ENCODE results near the gene EARS2.

Gene EARS2

GRCh38 chr16:23564575-23565363 is 7.6 kb upstream of the EARS2 start:
- POLR2A ChIA-PET, result interaction anchor here (1.2 kb wide), 1 partner anchor 33 kb away, joined by 3 read pairs; no protein-coding TSS in a partner anchor
- DNase-seq (ENCODE audit: extremely low spot score), result no peak
- CTCF ChIA-PET, result no interaction called here
- TF ChIP-seq SP1 (IDR thresholded peaks at IDR 0.05) (no peak), HDGF (IDR thresholded peaks at IDR 0.05; ENCODE audit: borderline replicate concordance) (no peak), FOXM1 (IDR thresholded peaks at IDR 0.05; ENCODE audit: borderline replicate concordance) (no peak), L3MBTL2 (conservative IDR thresholded peaks at IDR 0.05) (no peak), BHLHE40 (IDR thresholded peaks at IDR 0.05; ENCODE audit: borderline replicate concordance) (no peak), CTBP1 (IDR thresholded peaks at IDR 0.05; ENCODE audit: borderline replicate concordance) (no peak), LEF1 (IDR thresholded peaks at IDR 0.05; ENCODE audit: borderline replicate concordance) (no peak), ZNF384 (IDR thresholded peaks at IDR 0.05) (no peak)

- DNase-seq (ENCODE audit: extremely low spot score), result no peak
- POLR2A ChIA-PET, result no interaction called here
- CTCF ChIA-PET, result no interaction called here
- TF ChIP-seq TARDBP (IDR thresholded peaks at IDR 0.05) (no peak), FOXM1 (IDR thresholded peaks at IDR 0.05; ENCODE audit: borderline replicate concordance) (no peak)
These were observed 6.0 kb upstream of the EARS2 start for GRCh38 chr16:23563186-23563585.

GRCh38 chr16:23562505-23562904 is 5.4 kb upstream of the EARS2 start:
- no peak for TF ChIP-seq PKNOX1 (IDR thresholded peaks at IDR 0.05)
- TF ChIP-seq ZNF384 (IDR thresholded peaks at IDR 0.05), result no peak
- TF ChIP-seq ELF4 (IDR thresholded peaks at IDR 0.05), result no peak
- TF ChIP-seq CTBP1 (IDR thresholded peaks at IDR 0.05; ENCODE audit: borderline replicate concordance), result no peak
- TF ChIP-seq TARDBP (IDR thresholded peaks at IDR 0.05), result no peak
- no peak for TF ChIP-seq FOXA1 (IDR thresholded peaks at IDR 0.05)
- TF ChIP-seq LEF1 (IDR thresholded peaks at IDR 0.05; ENCODE audit: borderline replicate concordance), result no peak
- no peak for TF ChIP-seq FOXM1 (IDR thresholded peaks at IDR 0.05; ENCODE audit: borderline replicate concordance)
- TF ChIP-seq BHLHE40 (IDR thresholded peaks at IDR 0.05; ENCODE audit: borderline replicate concordance), result no peak
- no peak for TF ChIP-seq NFRKB (IDR thresholded peaks at IDR 0.05)
- no peak for TF ChIP-seq FOXK2 (IDR thresholded peaks at IDR 0.05)
- TF ChIP-seq SUZ12 (IDR thresholded peaks at IDR 0.05), result no peak
- no peak for TF ChIP-seq SP1 (IDR thresholded peaks at IDR 0.05)
- ChIA-PET CTCF (interaction anchor here (0.7 kb wide), 1 partner anchor 309 kb away, joined by 4 read pairs; no protein-coding TSS in a partner anchor), POLR2A (no interaction called here)
- DNase-seq (ENCODE audit: extremely low spot score), result no peak

GRCh38 chr16:23561586-23561985 is 4.4 kb upstream of the EARS2 start:
- ChIA-PET CTCF (interaction anchor here (0.7 kb wide), 1 partner anchor 308 kb away, joined by 4 read pairs; no protein-coding TSS in a partner anchor), POLR2A (no interaction called here)
- no peak for DNase-seq (ENCODE audit: extremely low spot score)
- TF ChIP-seq LEF1 (IDR thresholded peaks at IDR 0.05; ENCODE audit: borderline replicate concordance) (no peak), HDGF (IDR thresholded peaks at IDR 0.05; ENCODE audit: borderline replicate concordance) (no peak), NFRKB (IDR thresholded peaks at IDR 0.05) (no peak), FOXM1 (IDR thresholded peaks at IDR 0.05; ENCODE audit: borderline replicate concordance) (no peak), PKNOX1 (IDR thresholded peaks at IDR 0.05) (no peak), ZNF384 (IDR thresholded peaks at IDR 0.05) (peak; percentile 45; the same call in 1 of the 2 replicates), ARNT (IDR thresholded peaks at IDR 0.05) (no peak)

GRCh38 chr16:23557779-23558702 is 891 bp upstream of the EARS2 start:
- peak; percentile 33 for DNase-seq (ENCODE audit: extremely low spot score)
- ChIA-PET POLR2A (interaction anchor here (0.8 to 1.4 kb wide), 12 partner anchors 9 to 105 kb away, joined by 3 to 6 read pairs (median 4); partner anchors contain the start of genes COG7 and NDUFAB1), CTCF (interaction anchor here (0.6 to 1.2 kb wide), 2 partner anchors 27 to 39 kb away, joined by 3 to 4 read pairs; no protein-coding TSS in a partner anchor)
- TF ChIP-seq L3MBTL2 (conservative IDR thresholded peaks at IDR 0.05) (no peak), SP1 (IDR thresholded peaks at IDR 0.05) (no peak), NFRKB (IDR thresholded peaks at IDR 0.05) (no peak), LEF1 (IDR thresholded peaks at IDR 0.05; ENCODE audit: borderline replicate concordance) (no peak), PKNOX1 (IDR thresholded peaks at IDR 0.05) (no peak), TARDBP (IDR thresholded peaks at IDR 0.05) (no peak), HDGF (IDR thresholded peaks at IDR 0.05; ENCODE audit: borderline replicate concordance) (no peak), FOXM1 (IDR thresholded peaks at IDR 0.05; ENCODE audit: borderline replicate concordance) (no peak), FOXA1 (IDR thresholded peaks at IDR 0.05) (no peak), CTBP1 (IDR thresholded peaks at IDR 0.05; ENCODE audit: borderline replicate concordance) (no peak), ZNF384 (IDR thresholded peaks at IDR 0.05) (no peak), BHLHE40 (IDR thresholded peaks at IDR 0.05; ENCODE audit: borderline replicate concordance) (no peak), FOXK2 (IDR thresholded peaks at IDR 0.05) (no peak)
